ENCODE data around the gene SLC14A1. TPM values are rescaled to one million over a fixed set of nuclear protein-coding genes. Genes with fewer than 3 reads are reported as not detected.

SLC14A1 gene
- total and polyA plus RNA-seq, 2 experiments from 2014 or later: 0.29 to 0.54 TPM

GRCh38 chr18:45722899-45723298 lies 1.1 kb upstream of the SLC14A1 start:
- Histone ChIP-seq H3K9ac (no peak overlapping the region), H2AFZ (no peak overlapping the region), H4K20me1 (ENCODE audit: insufficient read depth) (no peaks in the 10 kb centered on the region), H3K4me1 (ENCODE audit: insufficient read depth) (peaks cover under 1% of the 10 kb centered on the region; the same call in 1 of the 2 replicates), H3K4me3 (no peak overlapping the region), H3K4me2 (ENCODE audit: unreplicated experiment) (no peak overlapping the region), H3K27ac (no peak overlapping the region), H3K9me3 (ENCODE audit: low read depth) (no peaks in the 10 kb centered on the region), H3F3A (ENCODE audit: insufficient read depth) (no peaks in the 10 kb centered on the region), H3K79me2 (ENCODE audit: insufficient read depth) (no peaks in the 10 kb centered on the region), H3K27me3 (replicated peaks; ENCODE audit: insufficient read depth) (no peaks in the 10 kb centered on the region), H3K9me2 (ENCODE audit: insufficient read depth) (no peaks in the 10 kb centered on the region), H3K36me3 (ENCODE audit: low read depth) (no peaks in the 10 kb centered on the region)
- TF ChIP-seq EZH2 (IDR thresholded peaks at IDR 0.05; ENCODE audit: insufficient read depth, poor library complexity, severe bottlenecking) (no peak), EZH2phosphoT487 (IDR thresholded peaks at IDR 0.05; ENCODE audit: insufficient read depth, low read depth) (no peak)
- DNase-seq: peak; percentile 79
- in situ Hi-C loops (cut with MboI): no loop called here
- WGBS, 2 experiments (ENCODE audit: low coverage in 1 of 2, low lambda C conversion rate in 2 of 2, missing lambda C conversion rate in 2 of 2): 7 to 20% methylated on average over 5 of the region's 5 CpGs

GRCh38 chr18:45724601-45725000 lies 620 bp downstream of the SLC14A1 start:
- Histone ChIP-seq H3K4me3 (no peak overlapping the region), H4K20me1 (ENCODE audit: insufficient read depth) (no peaks in the 10 kb centered on the region), H3K36me3 (ENCODE audit: low read depth) (no peaks in the 10 kb centered on the region), H3K4me1 (ENCODE audit: insufficient read depth) (peaks cover 16% of the 10 kb centered on the region), H2AFZ (no peak overlapping the region), H3K9me3 (ENCODE audit: low read depth) (no peaks in the 10 kb centered on the region), H3K27me3 (replicated peaks; ENCODE audit: insufficient read depth) (no peaks in the 10 kb centered on the region), H3K79me2 (ENCODE audit: insufficient read depth) (no peaks in the 10 kb centered on the region), H3K9ac (no peak overlapping the region), H3K4me2 (ENCODE audit: unreplicated experiment) (no peak overlapping the region), H3K9me2 (ENCODE audit: insufficient read depth) (no peaks in the 10 kb centered on the region), H3F3A (ENCODE audit: insufficient read depth) (peaks cover 8% of the 10 kb centered on the region), H3K27ac (no peak overlapping the region)
- no peak for TF ChIP-seq EZH2 (IDR thresholded peaks at IDR 0.05; ENCODE audit: insufficient read depth, poor library complexity, severe bottlenecking)
- TF ChIP-seq EZH2phosphoT487 (IDR thresholded peaks at IDR 0.05; ENCODE audit: insufficient read depth, low read depth): no peak
- DNase-seq: no peak
- in situ Hi-C loops (cut with MboI): no loop called here
- 54 to 59% methylated on average over 4 of the region's 4 CpGs for WGBS, 2 experiments (ENCODE audit: low coverage in 1 of 2, low lambda C conversion rate in 2 of 2, missing lambda C conversion rate in 2 of 2)

GRCh38 chr18:45725336-45725735 lies 1.4 kb downstream of the SLC14A1 start:
- Histone ChIP-seq H3K4me2 (ENCODE audit: unreplicated experiment) (no peak overlapping the region), H3K27ac (no peak overlapping the region), H3K27me3 (replicated peaks; ENCODE audit: insufficient read depth) (no peaks in the 10 kb centered on the region), H3K79me2 (ENCODE audit: insufficient read depth) (no peaks in the 10 kb centered on the region), H2AFZ (no peak overlapping the region), H4K20me1 (ENCODE audit: insufficient read depth) (no peaks in the 10 kb centered on the region), H3K4me1 (ENCODE audit: insufficient read depth) (peaks cover 16% of the 10 kb centered on the region), H3K9me3 (ENCODE audit: low read depth) (no peaks in the 10 kb centered on the region), H3K9me2 (ENCODE audit: insufficient read depth) (no peaks in the 10 kb centered on the region), H3F3A (ENCODE audit: insufficient read depth) (peaks cover 8% of the 10 kb centered on the region), H3K36me3 (ENCODE audit: low read depth) (no peaks in the 10 kb centered on the region), H3K9ac (no peak overlapping the region), H3K4me3 (no peak overlapping the region)
- no peak for DNase-seq
- in situ Hi-C loops (cut with MboI): no loop called here
- TF ChIP-seq EZH2phosphoT487 (IDR thresholded peaks at IDR 0.05; ENCODE audit: insufficient read depth, low read depth) (no peak), EZH2 (IDR thresholded peaks at IDR 0.05; ENCODE audit: insufficient read depth, poor library complexity, severe bottlenecking) (no peak)
- 96 to 100% methylated on average over 4 of the region's 4 CpGs for WGBS, 2 experiments (ENCODE audit: low coverage in 1 of 2, low lambda C conversion rate in 2 of 2, missing lambda C conversion rate in 2 of 2)

GRCh38 chr18:45726603-45727002 lies 2.6 kb downstream of the SLC14A1 start:
- Histone ChIP-seq H3K36me3 (ENCODE audit: low read depth) (no peaks in the 10 kb centered on the region), H3K27ac (no peak overlapping the region), H4K20me1 (ENCODE audit: insufficient read depth) (no peaks in the 10 kb centered on the region), H3K4me1 (ENCODE audit: insufficient read depth) (peaks cover 25% of the 10 kb centered on the region), H3K4me2 (ENCODE audit: unreplicated experiment) (no peak overlapping the region), H3K79me2 (ENCODE audit: insufficient read depth) (no peaks in the 10 kb centered on the region), H3K9me2 (ENCODE audit: insufficient read depth) (no peaks in the 10 kb centered on the region), H3K4me3 (no peak overlapping the region), H3K9me3 (ENCODE audit: low read depth) (no peaks in the 10 kb centered on the region), H3K9ac (no peak overlapping the region), H3K27me3 (replicated peaks; ENCODE audit: insufficient read depth) (no peaks in the 10 kb centered on the region), H3F3A (ENCODE audit: insufficient read depth) (peaks cover 8% of the 10 kb centered on the region), H2AFZ (no peak overlapping the region)
- no peak for DNase-seq
- 84 to 89% methylated on average over 3 of the region's 3 CpGs for WGBS, 2 experiments (ENCODE audit: low coverage in 1 of 2, low lambda C conversion rate in 2 of 2, missing lambda C conversion rate in 2 of 2)
- no peak for TF ChIP-seq EZH2phosphoT487 (IDR thresholded peaks at IDR 0.05; ENCODE audit: insufficient read depth, low read depth)
- TF ChIP-seq EZH2 (IDR thresholded peaks at IDR 0.05; ENCODE audit: insufficient read depth, poor library complexity, severe bottlenecking): no peak
- in situ Hi-C loops (cut with MboI): no loop called here

- Histone ChIP-seq H3K36me3 (ENCODE audit: low read depth) (no peaks in the 10 kb centered on the region), H2AFZ (no peak overlapping the region), H3K9me3 (ENCODE audit: low read depth) (no peaks in the 10 kb centered on the region), H3K79me2 (ENCODE audit: insufficient read depth) (no peaks in the 10 kb centered on the region), H3K4me3 (no peak overlapping the region), H3K27me3 (replicated peaks; ENCODE audit: insufficient read depth) (no peaks in the 10 kb centered on the region), H3K4me1 (ENCODE audit: insufficient read depth) (peaks cover 30% of the 10 kb centered on the region), H3K4me2 (ENCODE audit: unreplicated experiment) (no peak overlapping the region), H3K27ac (no peak overlapping the region), H3F3A (ENCODE audit: insufficient read depth) (peaks cover 8% of the 10 kb centered on the region), H3K9me2 (ENCODE audit: insufficient read depth) (no peaks in the 10 kb centered on the region), H4K20me1 (ENCODE audit: insufficient read depth) (no peaks in the 10 kb centered on the region), H3K9ac (no peak overlapping the region)
- WGBS, 2 experiments (ENCODE audit: low coverage in 1 of 2, low lambda C conversion rate in 2 of 2, missing lambda C conversion rate in 2 of 2): 93 to 94% methylated on average over 18 of the region's 18 CpGs
- in situ Hi-C loops (cut with MboI): no loop called here
- TF ChIP-seq EZH2 (IDR thresholded peaks at IDR 0.05; ENCODE audit: insufficient read depth, poor library complexity, severe bottlenecking) (no peak), EZH2phosphoT487 (IDR thresholded peaks at IDR 0.05; ENCODE audit: insufficient read depth, low read depth) (no peak)
- no peak for DNase-seq
These were observed 3.1 kb downstream of the SLC14A1 start for GRCh38 chr18:45727068-45727467.
